Measurements from ENCODE around the gene GRIA4. TPM values are rescaled to one million over a fixed set of nuclear protein-coding genes. Genes with fewer than 3 reads are reported as not detected.

Gene GRIA4
- total RNA-seq, 4 donors from 2014 or later: not detected

GRCh38 chr11:105903113-105903512, 293.2 kb downstream of the GRIA4 start:
- Histone ChIP-seq H3K27me3 (no peaks in the 10 kb centered on the region), H3K9me3 (no peaks in the 10 kb centered on the region), H3K27ac (no peak overlapping the region), H3K4me3 (no peak overlapping the region), H3K4me1 (no peaks in the 10 kb centered on the region), H3K36me3 (no peaks in the 10 kb centered on the region)
- 45 to 63% methylated on average over 2 of the region's 2 CpGs for WGBS, 2 donors
- intact Hi-C loops (cut with DNase I): no loop called here
- TF ChIP-seq POLR2A (IDR thresholded peaks at IDR 0.05) (no peak), CTCF (IDR thresholded peaks at IDR 0.05) (no peak)
- no peak for DNase-seq

GRCh38 chr11:105906517-105906916, 296.6 kb downstream of the GRIA4 start:
- Histone ChIP-seq H3K27me3 (no peaks in the 10 kb centered on the region), H3K9me3 (no peaks in the 10 kb centered on the region)
- no peak for TF ChIP-seq POLR2A (IDR thresholded peaks at IDR 0.05)
- TF ChIP-seq CTCF (IDR thresholded peaks at IDR 0.05): no peak

GRCh38 chr11:105907319-105907718, 297.4 kb downstream of the GRIA4 start:
- peaks cover 0 to 10% (median 0%) of the 10 kb centered on the region in 3 donors for H3K4me1 ChIP-seq
- TF ChIP-seq POLR2A (IDR thresholded peaks at IDR 0.05) (no peak), CTCF (IDR thresholded peaks at IDR 0.05) (no peak)
- no peaks in the 10 kb centered on the region for H3K9me3 ChIP-seq
- no peaks in the 10 kb centered on the region for H3K36me3 ChIP-seq
- no peak overlapping the region for H3K27ac ChIP-seq
- H3K4me3 ChIP-seq: no peak overlapping the region
- DNase-seq: no peak
- WGBS, 2 donors: 69 to 77% methylated on average over 2 of the region's 2 CpGs
- intact Hi-C loops (cut with DNase I): no loop called here
- no peaks in the 10 kb centered on the region for H3K27me3 ChIP-seq

More at GRCh38 chr11:105906517-105906916, 296.6 kb downstream of the GRIA4 start:
- Histone ChIP-seq H3K4me1 (peaks cover 0 to 10% (median 0%) of the 10 kb centered on the region in 3 donors), H3K36me3 (no peaks in the 10 kb centered on the region), H3K27ac (no peak overlapping the region), H3K4me3 (no peak overlapping the region)
- intact Hi-C loops (cut with DNase I): no loop called here
- DNase-seq: no peak
- WGBS, 2 donors: 70 to 81% methylated on average over 4 to 5 of the region's 5 CpGs

- DNase-seq: no peak
- Histone ChIP-seq H3K27me3 (no peaks in the 10 kb centered on the region), H3K36me3 (no peaks in the 10 kb centered on the region), H3K27ac (no peak overlapping the region), H3K9me3 (no peaks in the 10 kb centered on the region), H3K4me1 (peaks cover 0 to 10% (median 0%) of the 10 kb centered on the region in 3 donors), H3K4me3 (no peak overlapping the region)
- WGBS, 2 donors: 38 to 54% methylated on average over 5 of the region's 5 CpGs
- TF ChIP-seq CTCF (IDR thresholded peaks at IDR 0.05) (no peak), POLR2A (IDR thresholded peaks at IDR 0.05) (no peak)
- intact Hi-C loops (cut with DNase I): no loop called here
Observed at GRCh38 chr11:105910095-105910715, 300.3 kb downstream of the GRIA4 start.

- no peaks in the 10 kb centered on the region for H3K9me3 ChIP-seq
- no peaks in the 10 kb centered on the region for H3K36me3 ChIP-seq
- TF ChIP-seq CTCF (IDR thresholded peaks at IDR 0.05): no peak
- no peak for TF ChIP-seq POLR2A (IDR thresholded peaks at IDR 0.05)
- intact Hi-C loops (cut with DNase I): no loop called here
- no peaks in the 10 kb centered on the region for H3K27me3 ChIP-seq
- DNase-seq: no peak
- H3K4me1 ChIP-seq: peaks cover 0 to 10% (median 0%) of the 10 kb centered on the region in 3 donors
- H3K27ac ChIP-seq: no peak overlapping the region
- WGBS, 2 donors: 88 to 100% methylated on average over 1 of the region's 1 CpG
- no peak overlapping the region for H3K4me3 ChIP-seq
Observed at GRCh38 chr11:105911454-105911853, 301.6 kb downstream of the GRIA4 start.
